Measurements from ENCODE around the gene CNFN.
A peak's percentile ranks its signal among the peaks of the same experiment; 100 is the strongest.

CNFN gene

DNA sequence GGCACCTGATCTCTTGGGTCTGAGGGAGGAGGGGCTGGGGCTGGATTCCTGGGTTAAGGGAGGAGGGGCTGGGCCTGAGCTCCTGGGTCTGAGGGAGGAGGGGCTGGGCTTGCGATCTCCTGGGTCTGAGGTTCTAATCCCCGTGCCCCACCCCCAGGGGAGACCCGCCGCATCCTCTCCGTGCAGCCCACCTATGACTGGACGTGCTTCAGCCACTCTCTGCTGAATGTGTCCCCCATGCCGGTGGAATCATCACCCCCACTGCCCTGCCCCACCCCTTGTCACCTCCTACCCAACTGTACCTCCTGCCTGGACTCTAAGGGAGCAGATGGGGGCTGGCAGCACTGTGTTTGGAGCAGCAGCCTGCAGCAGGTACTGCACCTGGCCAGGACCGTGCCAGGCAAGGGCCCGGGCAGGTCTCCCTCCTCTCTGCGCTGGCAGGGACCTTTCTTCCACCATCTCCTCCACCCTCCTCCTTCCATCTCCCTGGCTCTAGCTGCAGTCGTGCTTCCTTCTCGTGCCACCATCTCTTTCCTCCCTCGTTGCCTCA is 27.1 kb downstream of the CNFN start:
- in situ Hi-C loops (cut with MboI; ENCODE audit: low sequenced_read_pairs) = no loop called here
- no peaks in the 10 kb centered on the region for H3K4me1 ChIP-seq
- H3K9me3 ChIP-seq = no peaks in the 10 kb centered on the region
- peaks cover 12% of the 10 kb centered on the region for H3K36me3 ChIP-seq (replicated peaks)
- DNase-seq (ENCODE audit: low spot score in 2 of 2) = no peak
- H3K4me3 ChIP-seq = no peak overlapping the region
- H3K27me3 ChIP-seq (ENCODE audit: low read depth) = no peaks in the 10 kb centered on the region

DNA sequence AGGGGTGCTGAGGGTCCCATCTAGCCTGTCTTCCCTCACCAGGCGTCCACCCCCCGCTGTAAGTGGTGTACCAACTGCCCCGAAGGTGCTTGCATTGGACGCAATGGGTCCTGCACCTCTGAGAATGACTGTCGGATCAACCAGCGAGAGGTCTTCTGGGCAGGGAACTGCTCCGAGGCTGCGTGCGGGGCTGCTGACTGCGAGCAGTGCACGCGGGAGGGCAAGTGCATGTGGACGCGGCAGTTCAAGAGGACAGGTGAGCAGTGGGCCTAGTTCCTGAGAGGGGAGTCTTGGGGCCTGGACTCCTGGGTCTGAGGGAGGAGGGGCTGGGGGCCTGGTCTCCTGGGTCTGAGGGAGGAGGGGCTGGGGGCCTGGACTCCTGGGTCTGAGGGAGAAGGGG is 27.8 kb downstream of the CNFN start:
- Histone ChIP-seq H3K4me3 (no peak overlapping the region), H3K27me3 (ENCODE audit: low read depth) (no peaks in the 10 kb centered on the region), H3K4me1 (no peaks in the 10 kb centered on the region), H3K36me3 (replicated peaks) (peaks cover 12% of the 10 kb centered on the region), H3K9me3 (no peaks in the 10 kb centered on the region)
- no peak for DNase-seq (ENCODE audit: low spot score in 2 of 2)
- in situ Hi-C loops (cut with MboI; ENCODE audit: low sequenced_read_pairs) = no loop called here

DNA sequence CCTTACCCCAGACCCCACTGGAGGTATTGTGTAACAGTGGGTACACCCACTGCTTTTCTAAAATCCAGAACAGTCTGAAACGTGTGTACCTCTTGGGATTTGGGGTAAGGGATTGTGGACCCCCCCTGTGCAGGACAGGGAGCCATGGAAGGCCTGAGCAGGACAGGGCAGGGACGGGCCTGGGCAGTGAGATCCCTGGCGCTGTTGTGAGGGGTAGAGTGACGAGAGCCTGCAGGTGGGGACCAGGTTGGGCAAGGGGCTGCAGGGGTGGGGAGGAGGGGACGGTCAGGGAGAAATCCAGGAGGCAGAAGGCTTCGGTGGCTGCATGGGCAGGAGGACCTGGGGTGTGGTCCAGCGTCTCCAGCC is 28.6 kb downstream of the CNFN start:
- DNase-seq (ENCODE audit: low spot score in 2 of 2) = no peak
- no peaks in the 10 kb centered on the region for H3K4me1 ChIP-seq
- no peaks in the 10 kb centered on the region for H3K9me3 ChIP-seq
- H3K27me3 ChIP-seq (ENCODE audit: low read depth) = no peaks in the 10 kb centered on the region
- in situ Hi-C loops (cut with MboI; ENCODE audit: low sequenced_read_pairs) = no loop called here
- no peak overlapping the region for H3K4me3 ChIP-seq
- H3K36me3 ChIP-seq (replicated peaks) = peaks cover 17% of the 10 kb centered on the region

DNA sequence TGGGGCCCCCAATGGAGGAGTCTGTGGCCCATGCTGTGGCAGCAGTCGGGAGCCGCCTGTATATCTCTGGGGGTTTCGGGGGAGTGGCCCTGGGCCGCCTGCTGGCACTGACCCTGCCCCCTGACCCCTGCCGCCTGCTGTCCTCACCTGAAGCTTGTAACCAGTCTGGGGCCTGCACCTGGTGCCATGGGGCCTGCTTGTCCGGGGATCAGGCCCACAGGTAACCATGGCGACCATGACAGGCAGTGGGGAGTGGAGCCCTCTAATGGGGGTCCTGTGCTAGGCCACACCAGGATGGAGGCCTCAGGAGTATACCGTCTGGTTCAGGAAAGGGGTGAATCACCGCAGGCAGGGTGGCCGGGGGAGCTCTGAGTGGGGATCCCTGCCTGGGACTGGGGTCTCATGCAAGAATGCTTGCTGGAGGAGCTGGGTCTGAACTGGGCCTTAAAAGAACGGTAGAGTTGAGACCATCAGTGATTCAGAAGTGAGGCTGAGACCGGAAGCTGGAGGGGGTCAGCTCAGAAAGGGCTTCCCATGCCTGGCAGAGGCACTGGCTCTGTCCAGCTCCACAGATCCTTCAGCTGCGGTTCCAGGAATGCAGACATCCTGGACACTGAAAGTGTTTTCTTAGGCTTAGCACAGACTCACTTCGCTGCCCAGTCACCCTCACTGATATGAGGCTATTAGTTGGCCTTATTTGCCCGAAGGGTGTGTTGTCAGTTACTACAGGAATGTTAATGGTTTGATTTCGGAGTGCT is 29.1 kb downstream of the CNFN start:
- in situ Hi-C loops (cut with MboI; ENCODE audit: low sequenced_read_pairs) = no loop called here

DNA sequence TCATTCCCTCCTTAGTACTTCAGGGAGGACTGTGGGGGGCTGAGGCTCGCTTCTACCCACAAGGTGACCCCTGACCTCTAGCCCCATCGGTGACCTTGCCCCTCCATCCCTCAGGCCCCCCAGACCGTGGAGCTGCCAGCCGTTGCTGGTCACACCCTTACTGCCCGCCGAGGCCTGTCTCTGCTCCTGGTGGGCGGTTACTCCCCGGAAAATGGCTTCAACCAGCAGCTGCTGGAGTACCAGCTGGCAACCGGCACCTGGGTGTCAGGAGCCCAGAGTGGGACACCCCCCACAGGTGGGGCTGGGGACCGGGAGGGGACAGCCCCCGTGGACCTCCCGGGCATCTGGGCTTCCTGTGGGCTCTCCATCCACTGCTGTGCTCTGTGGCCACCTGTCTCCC is 32.8 kb downstream of the CNFN start:
- Histone ChIP-seq H3K36me3 (replicated peaks) (peaks cover 10% of the 10 kb centered on the region), H3K27me3 (ENCODE audit: low read depth) (no peaks in the 10 kb centered on the region), H3K4me3 (no peak overlapping the region), H3K4me1 (no peaks in the 10 kb centered on the region), H3K9me3 (no peaks in the 10 kb centered on the region)
- DNase-seq (ENCODE audit: low spot score in 2 of 2) = no peak
- in situ Hi-C loops (cut with MboI; ENCODE audit: low sequenced_read_pairs) = no loop called here

More for the DNA sequence above, 29.1 kb downstream of the CNFN start:
- peaks cover 21% of the 10 kb centered on the region for H3K36me3 ChIP-seq (replicated peaks)
- peak in 1 of 2 experiments; percentile 27 for DNase-seq (ENCODE audit: low spot score in 2 of 2)
- H3K27me3 ChIP-seq (ENCODE audit: low read depth) = no peaks in the 10 kb centered on the region
- H3K4me1 ChIP-seq = no peaks in the 10 kb centered on the region
- H3K4me3 ChIP-seq = no peak overlapping the region
- no peaks in the 10 kb centered on the region for H3K9me3 ChIP-seq

DNA sequence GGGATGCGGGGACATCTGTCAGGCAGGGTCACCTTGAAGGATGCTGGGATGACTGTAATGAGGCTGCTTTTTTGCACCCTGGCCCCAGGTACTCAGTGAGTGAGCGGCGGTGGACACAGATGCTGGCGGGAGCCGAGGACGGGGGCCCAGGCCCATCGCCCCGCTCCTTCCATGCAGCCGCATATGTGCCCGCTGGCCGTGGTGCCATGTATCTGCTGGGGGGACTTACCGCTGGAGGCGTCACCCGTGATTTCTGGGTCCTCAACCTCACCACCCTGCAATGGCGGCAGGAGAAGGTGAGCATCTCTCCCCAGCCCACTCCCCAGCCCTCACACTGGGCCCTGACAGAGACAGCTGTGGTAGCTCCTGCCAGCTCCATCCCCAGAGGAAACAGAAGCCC is 33.4 kb downstream of the CNFN start:
- in situ Hi-C loops (cut with MboI; ENCODE audit: low sequenced_read_pairs) = no loop called here
- Histone ChIP-seq H3K9me3 (no peaks in the 10 kb centered on the region), H3K27me3 (ENCODE audit: low read depth) (no peaks in the 10 kb centered on the region), H3K4me3 (no peak overlapping the region), H3K36me3 (replicated peaks) (peaks cover 10% of the 10 kb centered on the region), H3K4me1 (no peaks in the 10 kb centered on the region)
- no peak for DNase-seq (ENCODE audit: low spot score in 2 of 2)

DNA sequence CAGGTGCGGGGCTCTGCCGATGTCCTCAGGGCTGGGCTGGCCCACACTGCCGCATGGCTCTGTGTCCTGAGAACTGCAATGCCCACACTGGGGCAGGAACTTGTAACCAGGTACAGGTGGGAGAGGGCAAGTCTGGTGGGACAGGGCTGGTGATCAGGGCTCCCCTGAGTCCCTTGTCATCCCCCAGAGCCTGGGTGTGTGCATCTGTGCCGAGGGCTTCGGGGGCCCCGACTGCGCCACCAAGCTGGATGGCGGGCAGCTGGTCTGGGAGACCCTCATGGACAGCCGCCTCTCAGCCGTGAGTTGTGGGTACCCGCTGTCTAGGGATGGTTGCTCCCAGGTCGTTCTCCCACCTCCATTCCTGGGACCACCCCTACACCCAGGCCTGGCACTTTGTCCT is 34.2 kb downstream of the CNFN start:
- Histone ChIP-seq H3K4me1 (no peaks in the 10 kb centered on the region), H3K9me3 (no peaks in the 10 kb centered on the region), H3K36me3 (replicated peaks) (peaks cover 10% of the 10 kb centered on the region), H3K4me3 (no peak overlapping the region), H3K27me3 (ENCODE audit: low read depth) (no peaks in the 10 kb centered on the region)
- no peak for DNase-seq (ENCODE audit: low spot score in 2 of 2)
- in situ Hi-C loops (cut with MboI; ENCODE audit: low sequenced_read_pairs) = no loop called here

DNA sequence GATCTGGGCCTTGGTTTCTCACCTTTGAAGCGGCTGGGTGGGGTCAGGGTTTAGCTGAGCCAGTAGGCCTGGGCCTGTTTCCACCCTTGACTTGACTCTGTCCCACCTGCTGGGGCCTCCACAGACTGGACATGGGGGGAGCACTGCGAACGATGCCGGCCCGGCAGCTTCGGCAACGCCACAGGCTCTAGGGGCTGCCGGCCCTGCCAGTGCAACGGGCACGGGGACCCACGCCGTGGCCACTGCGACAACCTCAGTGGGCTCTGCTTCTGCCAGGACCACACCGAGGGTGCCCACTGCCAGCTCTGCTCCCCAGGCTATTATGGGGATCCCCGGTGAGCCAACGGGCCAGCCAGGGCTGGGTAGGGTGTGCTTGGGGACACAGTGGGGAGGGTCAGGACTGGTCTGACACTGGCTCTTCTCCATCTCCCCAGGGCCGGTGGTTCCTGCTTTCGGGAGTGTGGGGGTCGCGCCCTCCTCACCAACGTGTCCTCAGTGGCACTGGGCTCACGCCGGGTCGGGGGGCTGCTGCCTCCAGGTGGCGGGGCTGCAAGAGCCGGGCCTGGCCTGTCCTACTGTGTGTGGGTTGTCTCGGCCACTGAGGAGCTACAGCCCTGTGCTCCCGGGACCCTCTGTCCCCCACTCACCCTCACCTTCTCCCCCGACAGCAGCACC is 36.6 kb downstream of the CNFN start:
- H3K4me3 ChIP-seq = no peak overlapping the region
- no peak for DNase-seq (ENCODE audit: low spot score in 2 of 2)
- in situ Hi-C loops (cut with MboI; ENCODE audit: low sequenced_read_pairs) = no loop called here
- H3K36me3 ChIP-seq (replicated peaks) = peaks cover 10% of the 10 kb centered on the region
- no peaks in the 10 kb centered on the region for H3K9me3 ChIP-seq
- H3K27me3 ChIP-seq (ENCODE audit: low read depth) = no peaks in the 10 kb centered on the region
- no peaks in the 10 kb centered on the region for H3K4me1 ChIP-seq

DNA sequence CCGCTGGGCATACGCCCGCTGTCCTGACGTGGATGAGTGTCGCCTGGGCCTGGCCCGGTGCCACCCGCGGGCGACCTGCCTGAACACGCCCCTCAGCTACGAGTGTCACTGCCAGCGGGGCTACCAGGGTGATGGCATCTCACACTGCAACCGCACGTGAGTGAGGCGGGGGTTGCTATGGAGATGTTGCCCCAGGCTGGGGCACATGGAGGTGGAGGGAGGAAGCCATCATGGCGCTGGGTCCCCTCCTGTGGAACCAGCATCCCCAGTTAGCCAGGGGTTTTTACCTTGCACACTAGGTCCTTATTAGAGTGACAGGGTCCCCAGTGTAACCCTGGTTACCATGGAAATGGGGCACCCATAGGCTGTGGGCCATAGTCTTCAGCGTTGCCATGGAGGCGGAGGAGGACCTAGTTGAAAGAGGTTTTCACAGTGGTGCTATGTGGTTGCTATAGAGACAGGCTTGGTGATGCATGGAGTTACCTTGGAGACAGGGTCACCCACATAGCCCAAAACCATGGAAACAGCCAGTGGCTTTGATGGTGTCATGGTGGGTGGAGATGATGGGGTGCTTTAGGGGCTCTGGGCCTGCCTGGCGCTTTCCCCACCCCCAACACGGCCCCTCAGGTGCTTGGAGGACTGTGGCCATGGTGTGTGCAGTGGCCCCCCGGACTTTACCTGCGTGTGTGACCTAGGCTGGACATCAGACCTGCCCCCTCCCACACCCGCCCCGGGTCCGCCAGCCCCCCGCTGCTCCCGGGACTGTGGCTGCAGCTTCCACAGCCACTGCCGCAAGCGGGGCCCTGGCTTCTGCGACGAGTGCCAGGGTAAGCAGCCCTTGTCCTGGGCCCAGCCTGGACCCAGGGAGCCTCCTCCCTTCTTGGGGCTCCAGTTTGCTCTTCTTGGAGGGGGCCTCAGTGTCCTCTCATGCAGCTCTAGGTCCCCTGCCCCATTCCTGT is 37.5 kb downstream of the CNFN start:
- in situ Hi-C loops (cut with MboI; ENCODE audit: low sequenced_read_pairs) = no loop called here
- no peaks in the 10 kb centered on the region for H3K9me3 ChIP-seq
- no peaks in the 10 kb centered on the region for H3K27me3 ChIP-seq (ENCODE audit: low read depth)
- peaks cover 10% of the 10 kb centered on the region for H3K36me3 ChIP-seq (replicated peaks)
- peak in 1 of 2 experiments; percentile 22 for DNase-seq (ENCODE audit: low spot score in 2 of 2)
- H3K4me1 ChIP-seq = no peaks in the 10 kb centered on the region
- no peak overlapping the region for H3K4me3 ChIP-seq

DNA sequence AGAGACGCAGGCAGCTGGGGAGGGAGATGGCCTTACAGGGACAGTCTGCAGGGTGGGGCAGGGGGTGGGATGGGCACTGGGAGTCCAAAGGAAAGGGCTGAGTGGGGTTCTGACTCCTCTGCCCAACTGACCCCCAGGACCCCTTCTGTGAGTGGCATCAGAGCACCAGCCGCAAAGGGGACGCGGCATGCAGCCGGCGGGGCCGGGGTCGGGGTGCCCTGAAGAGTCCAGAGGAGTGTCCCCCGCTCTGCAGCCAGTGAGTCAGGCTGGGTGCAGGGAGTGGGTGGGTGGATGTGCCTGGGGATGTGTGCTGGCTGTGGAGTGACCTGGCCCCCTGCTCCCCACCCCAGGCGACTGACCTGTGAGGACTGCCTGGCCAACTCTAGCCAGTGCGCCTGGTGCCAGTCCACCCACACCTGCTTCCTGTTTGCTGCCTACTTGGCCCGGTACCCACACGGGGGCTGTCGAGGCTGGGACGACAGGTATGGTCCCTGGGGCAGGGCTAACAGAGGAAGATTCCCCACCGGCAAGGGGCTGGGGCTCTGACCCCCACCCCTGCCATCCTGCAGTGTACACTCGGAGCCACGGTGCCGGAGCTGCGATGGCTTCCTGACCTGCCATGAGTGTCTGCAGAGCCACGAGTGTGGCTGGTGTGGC is 38.9 kb downstream of the CNFN start:
- no peak overlapping the region for H3K4me3 ChIP-seq
- peaks cover 1% of the 10 kb centered on the region for H3K36me3 ChIP-seq (replicated peaks)
- in situ Hi-C loops (cut with MboI; ENCODE audit: low sequenced_read_pairs) = no loop called here
- no peaks in the 10 kb centered on the region for H3K4me1 ChIP-seq
- no peaks in the 10 kb centered on the region for H3K9me3 ChIP-seq
- no peaks in the 10 kb centered on the region for H3K27me3 ChIP-seq (ENCODE audit: low read depth)
- DNase-seq (ENCODE audit: low spot score in 2 of 2) = no peak

DNA sequence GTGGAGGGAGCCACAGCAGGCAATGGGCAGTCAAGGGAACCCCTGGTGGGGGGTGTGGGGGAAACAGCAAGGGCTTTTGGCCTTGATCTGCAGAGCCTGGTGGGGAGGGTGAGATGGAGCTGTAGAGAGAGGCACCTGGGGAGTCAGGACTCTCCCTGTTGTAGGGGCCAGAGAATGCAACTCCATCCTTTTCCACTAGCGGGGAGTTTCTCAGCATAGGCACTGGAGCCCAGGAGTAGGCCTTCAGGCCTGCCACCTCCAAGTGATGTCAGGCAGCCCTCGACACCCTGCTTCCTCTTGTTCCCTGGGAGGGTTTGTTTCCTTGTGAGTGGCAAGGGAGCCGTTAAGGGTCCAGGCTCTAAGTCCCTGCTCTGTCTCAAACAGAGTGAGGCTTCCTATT is 39.7 kb downstream of the CNFN start:
- DNase-seq (ENCODE audit: low spot score in 2 of 2) = no peak
- in situ Hi-C loops (cut with MboI; ENCODE audit: low sequenced_read_pairs) = no loop called here

DNA sequence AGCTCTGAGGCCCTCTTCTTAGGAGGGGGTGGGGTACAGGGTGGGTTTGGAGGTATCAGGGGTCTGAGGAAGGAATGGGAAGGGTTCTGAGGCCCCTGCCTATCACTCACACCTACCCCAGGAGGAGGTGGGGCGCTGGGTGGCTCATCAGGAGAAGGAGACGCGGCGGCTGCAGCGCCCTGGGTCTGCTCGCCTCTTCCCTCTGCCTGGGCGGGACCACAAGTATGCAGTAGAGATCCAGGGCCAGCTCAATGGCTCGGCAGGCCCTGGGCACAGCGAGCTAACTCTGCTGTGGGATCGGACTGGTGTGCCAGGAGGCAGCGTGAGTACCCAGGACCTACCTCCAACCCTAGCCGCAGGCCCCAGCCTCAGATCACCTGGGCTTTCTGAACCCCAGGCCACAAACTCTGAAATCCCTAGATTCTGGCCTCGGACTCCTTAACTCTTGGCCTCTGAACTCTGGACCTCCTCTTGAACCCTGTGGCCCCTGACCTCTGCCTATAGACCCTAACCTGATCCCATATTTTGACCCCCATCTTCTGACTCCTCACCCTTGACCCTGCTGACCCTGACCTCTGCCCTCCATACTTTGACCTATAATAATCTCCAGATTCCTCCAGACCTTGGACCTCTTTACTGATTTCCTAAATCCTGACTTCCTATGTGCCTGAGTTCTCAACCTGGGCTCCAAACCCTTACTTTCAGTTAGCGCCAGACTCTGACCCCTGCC is 40.6 kb downstream of the CNFN start:
- Histone ChIP-seq H3K27me3 (ENCODE audit: low read depth) (no peaks in the 10 kb centered on the region), H3K4me3 (no peak overlapping the region), H3K9me3 (no peaks in the 10 kb centered on the region), H3K4me1 (no peaks in the 10 kb centered on the region), H3K36me3 (replicated peaks) (peaks cover 7% of the 10 kb centered on the region)
- in situ Hi-C loops (cut with MboI; ENCODE audit: low sequenced_read_pairs) = no loop called here
- DNase-seq (ENCODE audit: low spot score in 2 of 2) = no peak

More for the DNA sequence above, 39.7 kb downstream of the CNFN start:
- H3K27me3 ChIP-seq (ENCODE audit: low read depth) = no peaks in the 10 kb centered on the region
- no peaks in the 10 kb centered on the region for H3K4me1 ChIP-seq
- H3K4me3 ChIP-seq = no peak overlapping the region
- H3K36me3 ChIP-seq (replicated peaks) = peaks cover 4% of the 10 kb centered on the region
- H3K9me3 ChIP-seq = no peaks in the 10 kb centered on the region

DNA sequence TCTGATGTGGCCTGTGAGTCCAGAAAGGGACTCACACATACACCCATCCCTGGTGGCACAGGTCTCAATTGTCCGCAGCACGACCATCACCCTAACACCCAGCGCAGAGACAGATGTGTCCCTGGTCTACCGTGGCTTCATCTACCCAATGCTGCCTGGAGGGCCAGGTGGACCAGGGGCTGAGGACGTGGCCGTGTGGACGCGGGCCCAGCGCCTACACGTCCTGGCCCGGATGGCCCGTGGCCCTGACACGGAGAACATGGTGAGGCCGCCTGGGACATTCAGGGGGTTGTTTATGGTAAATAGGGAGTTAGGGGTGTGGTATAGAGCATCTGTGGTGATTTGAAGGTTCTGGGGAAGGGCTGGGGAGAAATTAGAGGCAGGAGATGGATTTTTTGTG is 41.9 kb downstream of the CNFN start:
- no peak for DNase-seq (ENCODE audit: low spot score in 2 of 2)
- no peaks in the 10 kb centered on the region for H3K4me1 ChIP-seq
- in situ Hi-C loops (cut with MboI; ENCODE audit: low sequenced_read_pairs) = no loop called here
- no peak overlapping the region for H3K4me3 ChIP-seq
- no peaks in the 10 kb centered on the region for H3K27me3 ChIP-seq (ENCODE audit: low read depth)
- peaks cover 9% of the 10 kb centered on the region for H3K36me3 ChIP-seq (replicated peaks)
- H3K9me3 ChIP-seq = no peaks in the 10 kb centered on the region
